GM06990 (cell line): ENCODE data around the gene NLK.

Experiments
- DNase-seq: peaks from one replicate; pipeline ENCODE4 v3.0.0-alpha.2; 2011; ENCODE audit not compliant: insufficient read length; ENCODE audit errors: extremely low read depth
- H3K27me3 ChIP-seq: replicated peaks from 2 replicates; pipeline ENCODE4 v1.6.0; 2011; ENCODE audit warnings: low read length; ENCODE audit not compliant: control insufficient read depth, insufficient read depth
- H3K36me3 ChIP-seq: 2 replicates; pipeline ENCODE4 v1.5.1; 2011; ENCODE audit warnings: low read length; ENCODE audit not compliant: control insufficient read depth, insufficient read depth
- H3K4me3 ChIP-seq: replicated peaks from 2 replicates; pipeline ENCODE4 v1.5.1; 2011; ENCODE audit warnings: low read depth, mild to moderate bottlenecking, control low read depth, low read length
- CTCF ChIP-seq: IDR thresholded peaks from 2 replicates; pipeline ENCODE4 v1.5.1; 2011; ENCODE audit warnings: low read length, control low read depth, mild to moderate bottlenecking, inconsistent platforms; ENCODE audit not compliant: insufficient read depth, poor library complexity, severe bottlenecking

NLK gene

GRCh38 chr17:28069061-28069460 is 26.6 kb downstream of the NLK start:
- TF ChIP-seq CTCF = no peak
- no peak for DNase-seq
- H3K4me3 ChIP-seq = no peak overlapping the region
- no peaks in the 10 kb centered on the region for H3K36me3 ChIP-seq
- H3K27me3 ChIP-seq = no peaks in the 10 kb centered on the region

GRCh38 chr17:28071179-28071578 is 28.7 kb downstream of the NLK start:
- no peak for TF ChIP-seq CTCF

DNA sequence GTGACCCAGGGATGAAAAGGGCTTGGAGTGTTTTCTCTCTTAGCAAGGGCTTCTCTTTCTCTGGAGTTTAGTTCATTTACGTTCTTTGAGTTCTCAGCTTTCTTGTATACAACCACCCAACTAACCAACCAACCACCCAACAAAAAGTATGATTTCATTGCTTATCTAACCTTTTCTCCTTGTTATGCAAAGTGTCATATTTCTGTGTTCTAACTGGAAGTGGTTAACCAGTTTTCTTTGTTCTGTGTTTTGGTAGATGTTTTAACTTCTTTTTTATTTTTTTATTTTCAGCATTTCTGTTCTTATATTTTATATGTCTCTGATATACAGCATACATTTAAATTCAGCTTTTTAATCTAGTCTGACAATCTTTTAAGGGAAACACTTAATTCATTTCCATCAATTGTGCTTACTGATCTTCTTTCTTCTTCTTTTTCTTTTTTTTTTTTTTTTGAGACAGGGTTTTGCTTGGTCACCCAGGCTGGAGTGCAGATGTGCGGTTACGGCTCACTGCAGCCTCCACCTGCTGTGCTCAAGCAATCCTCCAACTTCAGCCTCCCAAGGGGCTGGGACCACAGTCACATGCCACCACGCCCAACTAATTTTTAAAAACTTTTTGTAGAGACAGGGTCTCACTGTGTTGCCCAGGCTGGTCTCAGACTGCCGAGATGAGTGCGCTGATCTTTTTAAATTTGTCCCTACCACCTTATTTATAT is 29.6 kb downstream of the NLK start:
- no peaks in the 10 kb centered on the region for H3K36me3 ChIP-seq
- peak; percentile 58 for DNase-seq
- no peak for TF ChIP-seq CTCF
- no peak overlapping the region for H3K4me3 ChIP-seq
- no peaks in the 10 kb centered on the region for H3K27me3 ChIP-seq

More at GRCh38 chr17:28071179-28071578, 28.7 kb downstream of the NLK start:
- H3K36me3 ChIP-seq = no peaks in the 10 kb centered on the region
- no peak overlapping the region for H3K4me3 ChIP-seq
- DNase-seq = no peak
- no peaks in the 10 kb centered on the region for H3K27me3 ChIP-seq

- TF ChIP-seq CTCF = no peak
- DNase-seq = no peak
- H3K4me3 ChIP-seq = no peak overlapping the region
- no peaks in the 10 kb centered on the region for H3K36me3 ChIP-seq
- no peaks in the 10 kb centered on the region for H3K27me3 ChIP-seq
Observed at GRCh38 chr17:28072936-28073533, 30.6 kb downstream of the NLK start.

DNA sequence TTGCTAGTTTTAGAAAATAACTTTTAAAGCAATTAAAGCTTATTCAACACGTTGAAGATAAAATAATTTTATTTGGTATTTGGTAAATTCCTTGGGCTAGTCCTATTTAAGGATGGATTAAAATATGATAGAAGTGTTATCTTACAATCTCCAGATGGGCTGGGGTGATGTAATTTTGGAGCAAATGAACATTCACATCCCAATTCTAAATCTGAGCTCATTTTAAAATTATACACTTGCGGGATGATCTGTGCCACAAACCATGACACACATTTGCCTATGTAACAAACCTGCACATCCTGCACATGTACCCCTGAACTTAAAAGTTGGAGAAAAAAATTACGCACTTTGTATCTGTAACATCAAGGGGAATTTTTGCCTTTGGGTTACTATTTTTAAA is 31.5 kb downstream of the NLK start:
- Histone ChIP-seq H3K4me3 (no peak overlapping the region), H3K36me3 (no peaks in the 10 kb centered on the region), H3K27me3 (no peaks in the 10 kb centered on the region)
- no peak for TF ChIP-seq CTCF
- DNase-seq = no peak
